A673 (cell line): ENCODE data around the gene SPINT3. TPM values are rescaled to one million over a fixed set of nuclear protein-coding genes. Genes with fewer than 3 reads are reported as not detected.

Source experiments
- BruUV-seq: library from RNA; stranded (reverse); fragments of 400-500 nt; replicated peaks from 2 replicates; lab custom pipeline; 2021; lab: Mats Ljungman, UMichigan
- CTCF ChIA-PET: fragments of 300-600 bp; sonication (Branson Sonifier 250); formaldehyde crosslinking; loops from one replicate; lab custom pipeline; 2022; ENCODE audit warnings: antibody characterized with exemption; lab: Charles Lee
- POLR2A ChIA-PET: fragments of 300-600 bp; sonication (Branson Sonifier 250); formaldehyde crosslinking; loops from one replicate; lab custom pipeline; 2022; ENCODE audit warnings: antibody characterized with exemption; ENCODE audit not compliant: low non-redundant PET; lab: Charles Lee
- DNase-seq: peaks from one replicate; pipeline ENCODE4 v3.0.0-alpha.2; 2015; ENCODE audit warnings: low spot score
- H3K27ac ChIP-seq: fragments of 200-600 bp; sonication (generic); 2 replicates; pipeline ENCODE4 v1.5.1; 2016; ENCODE audit warnings: mixed run types, low read depth, mild to moderate bottlenecking, mixed read lengths, antibody characterized with exemption, low read length; ENCODE audit not compliant: poor library complexity, severe bottlenecking
- H3K27me3 ChIP-seq: fragments of 200-600 bp; sonication (generic); replicated peaks from 2 replicates; pipeline ENCODE4 v1.6.1; 2017; ENCODE audit warnings: mixed run types, low read depth, mild to moderate bottlenecking, mixed read lengths, antibody characterized with exemption, low read length; ENCODE audit not compliant: insufficient read depth, poor library complexity
- H3K36me3 ChIP-seq: fragments of 200-600 bp; sonication (generic); 2 replicates; pipeline ENCODE4 v1.6.1; 2016; ENCODE audit warnings: mixed run types, mild to moderate bottlenecking, mixed read lengths, antibody characterized with exemption, low read length; ENCODE audit not compliant: insufficient read depth, poor library complexity, severe bottlenecking
- H3K4me1 ChIP-seq: fragments of 200-600 bp; sonication (generic); 2 replicates; pipeline ENCODE4 v1.6.1; 2017; ENCODE audit warnings: mixed run types, mild to moderate bottlenecking, mixed read lengths, antibody characterized with exemption, low read length; ENCODE audit not compliant: insufficient read depth, poor library complexity, severe bottlenecking
- H3K4me3 ChIP-seq: fragments of 200-600 bp; sonication (generic); 2 replicates; pipeline ENCODE4 v1.5.1; 2016; ENCODE audit warnings: low read depth, mixed run types, mild to moderate bottlenecking, mixed read lengths, low read length; ENCODE audit not compliant: poor library complexity, severe bottlenecking
- H3K9me3 ChIP-seq: fragments of 200-600 bp; sonication (generic); 2 replicates; pipeline ENCODE4 v1.6.1; 2016; ENCODE audit warnings: mixed run types, low read depth, mild to moderate bottlenecking, mixed read lengths, antibody characterized with exemption, low read length; ENCODE audit not compliant: poor library complexity, severe bottlenecking
- EZH2 ChIP-seq: fragments of 200-600 bp; sonication (generic); IDR thresholded peaks from 2 replicates; pipeline ENCODE4 v1.6.1; 2017; ENCODE audit warnings: borderline replicate concordance, low read depth, mild to moderate bottlenecking, mixed read lengths, antibody characterized with exemption, low read length; ENCODE audit not compliant: poor library complexity, severe bottlenecking
- intact Hi-C: fragments of 100-400 bp; cut with micrococcal nuclease; formaldehyde crosslinking; loops from one replicate; pipeline ENCODE4 v1.10.0; 2022; ENCODE audit not compliant: unreplicated experiment
- total RNA-seq: library from RNA; stranded (reverse); gene quantifications from 2 replicates; pipeline ENCODE4 v1.2.3, GENCODE V29; 2021
- TF ChIP-seq, protein P1 (sequence below): fragments of 300-800, 200-600 bp; sonication (generic); conservative IDR thresholded peaks from 2 replicates; pipeline ENCODE4 v1.5.1; 2017; ENCODE audit warnings: low read depth, mild to moderate bottlenecking, antibody characterized with exemption, low read length, moderate library complexity, mixed read lengths

The SPINT3 gene
- total RNA-seq, 1 experiment from 2014 or later: not detected

DNA sequence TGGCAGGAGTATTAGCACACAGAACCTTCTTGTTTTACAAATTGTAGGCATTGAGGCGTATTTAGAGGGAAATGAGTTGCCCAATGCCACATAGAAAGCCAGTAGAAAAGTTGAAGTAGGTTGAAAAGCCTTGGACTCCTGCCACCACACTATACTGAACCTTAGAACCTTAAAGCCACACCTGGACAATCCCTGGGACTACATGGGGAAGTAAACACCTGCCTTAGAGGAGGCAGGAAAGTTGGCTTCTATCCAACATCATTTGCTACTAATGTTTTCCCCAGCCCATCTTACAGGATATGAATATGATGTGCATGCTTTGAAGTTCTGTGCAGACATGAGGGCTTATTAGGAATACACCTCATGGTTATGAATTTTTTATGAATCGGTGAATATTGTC lies 37.0 kb upstream of the SPINT3 start:
- no peaks in the 10 kb centered on the region for H3K9me3 ChIP-seq
- H3K36me3 ChIP-seq: no peaks in the 10 kb centered on the region
- no peak for TF ChIP-seq EZH2
- TF ChIP-seq, protein P1, sequence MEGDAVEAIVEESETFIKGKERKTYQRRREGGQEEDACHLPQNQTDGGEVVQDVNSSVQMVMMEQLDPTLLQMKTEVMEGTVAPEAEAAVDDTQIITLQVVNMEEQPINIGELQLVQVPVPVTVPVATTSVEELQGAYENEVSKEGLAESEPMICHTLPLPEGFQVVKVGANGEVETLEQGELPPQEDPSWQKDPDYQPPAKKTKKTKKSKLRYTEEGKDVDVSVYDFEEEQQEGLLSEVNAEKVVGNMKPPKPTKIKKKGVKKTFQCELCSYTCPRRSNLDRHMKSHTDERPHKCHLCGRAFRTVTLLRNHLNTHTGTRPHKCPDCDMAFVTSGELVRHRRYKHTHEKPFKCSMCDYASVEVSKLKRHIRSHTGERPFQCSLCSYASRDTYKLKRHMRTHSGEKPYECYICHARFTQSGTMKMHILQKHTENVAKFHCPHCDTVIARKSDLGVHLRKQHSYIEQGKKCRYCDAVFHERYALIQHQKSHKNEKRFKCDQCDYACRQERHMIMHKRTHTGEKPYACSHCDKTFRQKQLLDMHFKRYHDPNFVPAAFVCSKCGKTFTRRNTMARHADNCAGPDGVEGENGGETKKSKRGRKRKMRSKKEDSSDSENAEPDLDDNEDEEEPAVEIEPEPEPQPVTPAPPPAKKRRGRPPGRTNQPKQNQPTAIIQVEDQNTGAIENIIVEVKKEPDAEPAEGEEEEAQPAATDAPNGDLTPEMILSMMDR: no peak
- no peak overlapping the region for H3K4me3 ChIP-seq
- no peak for DNase-seq
- peaks cover 12% of the 10 kb centered on the region for H3K27me3 ChIP-seq
- no peak overlapping the region for H3K27ac ChIP-seq
- intact Hi-C loops: no loop called here
- CTCF ChIA-PET: no interaction called here
- POLR2A ChIA-PET: no interaction called here
- no peaks in the 10 kb centered on the region for H3K4me1 ChIP-seq
- no TSS peak for BruUV-seq

DNA sequence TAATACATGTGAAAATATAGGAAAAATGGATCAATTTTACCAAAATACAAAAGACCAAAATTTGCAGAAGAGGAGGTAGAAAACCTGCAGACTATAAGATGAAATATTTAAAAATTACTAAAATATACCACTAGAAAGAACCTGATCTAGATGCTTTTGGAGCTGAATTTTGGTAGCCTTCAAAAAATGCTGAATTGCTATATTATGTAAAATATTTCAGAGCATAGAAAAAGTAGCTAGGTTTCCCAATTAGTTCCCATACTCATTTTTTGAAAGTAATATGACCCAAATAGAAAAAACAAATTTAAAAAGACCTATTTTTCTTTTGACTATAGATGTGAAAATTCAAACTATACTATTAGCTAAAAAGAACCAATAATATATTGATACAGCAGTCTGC lies 35.3 kb upstream of the SPINT3 start:
- intact Hi-C loops: no loop called here
- DNase-seq: no peak
- no peak for TF ChIP-seq EZH2
- TF ChIP-seq, protein P1: no peak
- Histone ChIP-seq H3K36me3 (no peaks in the 10 kb centered on the region), H3K27ac (no peak overlapping the region), H3K9me3 (no peaks in the 10 kb centered on the region), H3K4me3 (no peak overlapping the region), H3K27me3 (peaks cover 25% of the 10 kb centered on the region), H3K4me1 (no peaks in the 10 kb centered on the region)
- POLR2A ChIA-PET: no interaction called here
- BruUV-seq: no TSS peak
- CTCF ChIA-PET: no interaction called here

DNA sequence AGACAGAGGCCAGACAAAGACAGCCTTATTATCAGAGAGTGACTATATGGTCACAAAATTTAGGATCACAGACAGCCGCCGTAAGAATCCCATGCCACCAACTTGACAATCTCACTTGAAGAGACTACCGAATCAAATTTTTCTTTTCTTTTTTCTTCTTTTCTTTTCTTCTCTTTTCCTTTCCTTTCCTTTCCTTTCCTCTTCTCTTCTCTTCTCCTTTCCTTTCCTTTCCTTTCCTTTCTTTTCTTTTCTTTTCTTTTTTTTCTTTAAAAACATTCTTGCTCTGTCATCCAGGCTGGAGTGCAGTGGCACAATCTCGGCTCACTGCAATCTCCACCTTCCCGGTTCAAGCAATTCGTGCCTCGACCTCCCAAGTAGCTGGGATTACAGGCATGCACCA lies 33.0 kb upstream of the SPINT3 start:
- no TSS peak for BruUV-seq
- DNase-seq: no peak
- Histone ChIP-seq H3K36me3 (no peaks in the 10 kb centered on the region), H3K27me3 (peaks cover 42% of the 10 kb centered on the region), H3K27ac (no peak overlapping the region), H3K4me1 (no peaks in the 10 kb centered on the region), H3K9me3 (no peaks in the 10 kb centered on the region), H3K4me3 (no peak overlapping the region)
- POLR2A ChIA-PET: no interaction called here
- TF ChIP-seq EZH2: no peak
- TF ChIP-seq, protein P1: no peak
- intact Hi-C loops: no loop called here
- CTCF ChIA-PET: no interaction called here
